Adrenal gland (tissue), 12 donors: Measurements from ENCODE around the gene TUB. TPM values are rescaled to one million over a fixed set of nuclear protein-coding genes. Genes with fewer than 3 reads are reported as not detected.

Source experiments
- DNase-seq, 7 donors: peaks; one replicate each; pipeline ENCODE4 v3.0.0-alpha.2; 2019 to 2020
- H3K27ac ChIP-seq, 5 donors: fragments of 200-600 bp; sonication (generic) in 4 of 5; 1 replicate in 3 of 5; 2 replicates in 2 of 5; pipeline versions ENCODE4 v1.5.1 to v1.8.0; 2016 to 2020; ENCODE audit warnings: mild to moderate bottlenecking in 1 of 5
- H3K27me3 ChIP-seq: fragments of 200-600 bp; 2 replicates; pipeline ENCODE4 v1.8.0; 2021
- H3K36me3 ChIP-seq, 2 donors: fragments of 200-600 bp; replicated peaks in 1 of 2; 1 replicate in 1 of 2; 2 replicates in 1 of 2; pipeline versions ENCODE4 v1.5.1 to v1.8.0; 2018 to 2022
- H3K4me1 ChIP-seq, 2 donors: fragments of 200-600 bp; replicated peaks in 1 of 2; 1 replicate in 1 of 2; 2 replicates in 1 of 2; pipeline versions ENCODE4 v1.5.1 to v1.8.0; 2018 to 2021
- H3K4me3 ChIP-seq, 4 donors: fragments of 200-600 bp; sonication (generic) in 3 of 4; one replicate each; pipeline ENCODE4 v1.5.1; 2016 to 2018
- H3K9me3 ChIP-seq, 3 donors: fragments of 200-600 bp; sonication (generic) in 1 of 3; replicated peaks in 1 of 3; 1 replicate in 2 of 3; 2 replicates in 1 of 3; pipeline versions ENCODE4 v1.5.1 to v1.8.0; 2016 to 2021
- POLR2A ChIP-seq, 2 donors: fragments of 450-650 bp; IDR thresholded peaks; one replicate each; pipeline ENCODE4 v1.6.1; 2017; ENCODE audit warnings: antibody characterized with exemption in 2 of 2, mild to moderate bottlenecking in 2 of 2, moderate library complexity in 1 of 2
- WGBS, 4 donors: extraction: QIAGEN DNeasy Blood & Tissue Kit in 2 of 4; methylation state at CpG; one replicate each; pipeline versions ENCODE4 v1.1.5 to v1.1.7; 2013 to 2017; 5-methylcytosine and 5-hydroxymethylcytosine counted together
- intact Hi-C, 2 donors: fragments of 100-400 bp; cut with DNase I; formaldehyde crosslinking; loops; one replicate each; pipeline versions ENCODE4 v1.14.1 to v1.15.0; 2022 to 2023
- polyA plus RNA-seq, 3 donors: library from polyadenylated mRNA; stranded (reverse); fragments of 200-250 nt in 2 of 3; fragments of 350-450 nt in 1 of 3; fragmentation: Illumina TruSeq in 1 of 3; extraction: RNeasy Lipid Tissue Mini Kit (QIAGEN cat#74804) in 1 of 3; gene quantifications; one replicate each; pipeline ENCODE4 v1.2.3, GENCODE V29; 2013 to 2014
- total RNA-seq, 9 donors: library from RNA; depleted of rRNA in 4 of 9; stranded (reverse); fragments of >200 nt in 4 of 9; fragments of 120-200 nt in 1 of 9; fragmentation: NEBNext Ultra II Directional in 1 of 9; extraction: Animal tissue kit (Norgen Biotek cat#: 25700) in 1 of 9; gene quantifications; one replicate each; pipeline versions ENCODE4 v1.1.0 to v1.2.4, GENCODE V29; 2013 to 2023
- TF ChIP-seq, protein P1 (sequence below), 6 experiments: fragments of 450-650 bp in 4 of 6; fragments of 200-600 bp in 2 of 6; sonication (generic) in 1 of 6; IDR thresholded peaks; 1 replicate in 5 of 6; 2 replicates in 1 of 6; pipeline versions ENCODE4 v1.5.1 to v1.8.0; 2016 to 2021; ENCODE audit warnings: antibody characterized with exemption in 6 of 6, mild to moderate bottlenecking in 2 of 6, moderate library complexity in 1 of 6
- donor health status: healthy with polysubstance abuse.
- donor health status: Bipolar disorder and iron deficiency.
- donor health status: DM: yes; HTN: yes; CAD: no.
- donor health status: DM: no; HTN: no; CAD: no.
- donor health status: DM: no; HTN: no; CAD: no.
- donor health status: DM: yes; HTN: yes; CAD: no.

TUB gene
- total and polyA plus RNA-seq, 12 donors: 2.8 to 26.8 (median 12.0) TPM

DNA sequence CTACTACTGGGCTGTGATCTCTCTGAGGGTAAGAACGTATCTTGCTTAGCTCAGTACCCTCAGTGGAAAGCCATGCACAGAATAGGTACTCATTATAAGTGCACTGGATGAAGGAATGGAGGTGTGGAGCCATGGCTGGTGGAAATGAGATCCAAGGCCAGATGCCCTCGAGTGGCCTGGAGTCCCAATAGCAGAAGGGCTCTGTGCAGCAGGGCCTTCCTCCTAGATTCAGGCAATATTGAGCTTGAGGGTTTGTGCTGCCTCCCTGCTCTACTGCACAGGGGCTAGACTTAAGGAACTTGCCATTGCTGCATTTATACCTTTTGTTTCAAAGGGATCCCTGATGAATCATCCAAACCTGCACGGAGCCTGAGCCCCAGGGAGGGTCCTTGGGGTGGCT lies 33.6 kb upstream of the TUB start:
- DNase-seq: peak in 2 of 7 donors; percentile 4 to 5
- H3K9me3 ChIP-seq: no peaks in the 10 kb centered on the region

DNA sequence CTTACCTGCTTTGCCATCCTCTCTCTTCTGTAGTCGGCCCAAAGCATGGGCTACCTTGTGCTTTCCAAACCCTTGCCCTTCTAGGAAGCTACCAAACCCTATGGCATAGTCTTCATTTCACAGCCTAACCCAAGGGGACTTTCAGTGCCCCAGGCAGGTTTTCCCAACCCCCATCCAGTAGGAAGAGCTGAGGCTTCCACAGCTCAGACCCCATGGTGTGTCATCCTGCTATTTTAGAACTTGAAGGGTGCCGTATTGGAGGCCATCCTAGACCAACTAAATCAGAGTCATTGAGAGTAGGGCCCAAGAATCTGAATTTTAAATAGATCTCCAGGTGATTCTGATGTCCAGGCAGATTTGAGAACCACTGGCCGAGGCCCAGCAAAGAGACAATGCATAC lies 31.9 kb upstream of the TUB start:
- TF ChIP-seq, protein P1, sequence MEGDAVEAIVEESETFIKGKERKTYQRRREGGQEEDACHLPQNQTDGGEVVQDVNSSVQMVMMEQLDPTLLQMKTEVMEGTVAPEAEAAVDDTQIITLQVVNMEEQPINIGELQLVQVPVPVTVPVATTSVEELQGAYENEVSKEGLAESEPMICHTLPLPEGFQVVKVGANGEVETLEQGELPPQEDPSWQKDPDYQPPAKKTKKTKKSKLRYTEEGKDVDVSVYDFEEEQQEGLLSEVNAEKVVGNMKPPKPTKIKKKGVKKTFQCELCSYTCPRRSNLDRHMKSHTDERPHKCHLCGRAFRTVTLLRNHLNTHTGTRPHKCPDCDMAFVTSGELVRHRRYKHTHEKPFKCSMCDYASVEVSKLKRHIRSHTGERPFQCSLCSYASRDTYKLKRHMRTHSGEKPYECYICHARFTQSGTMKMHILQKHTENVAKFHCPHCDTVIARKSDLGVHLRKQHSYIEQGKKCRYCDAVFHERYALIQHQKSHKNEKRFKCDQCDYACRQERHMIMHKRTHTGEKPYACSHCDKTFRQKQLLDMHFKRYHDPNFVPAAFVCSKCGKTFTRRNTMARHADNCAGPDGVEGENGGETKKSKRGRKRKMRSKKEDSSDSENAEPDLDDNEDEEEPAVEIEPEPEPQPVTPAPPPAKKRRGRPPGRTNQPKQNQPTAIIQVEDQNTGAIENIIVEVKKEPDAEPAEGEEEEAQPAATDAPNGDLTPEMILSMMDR (IDR thresholded peaks at IDR 0.05): no peak
- no peak for TF ChIP-seq POLR2A (IDR thresholded peaks at IDR 0.05)
- H3K9me3 ChIP-seq: no peaks in the 10 kb centered on the region
- no peaks in the 10 kb centered on the region for H3K27me3 ChIP-seq
- WGBS, 4 donors: 84 to 88% (median 87%) methylated on average over 3 of the region's 3 CpGs
- DNase-seq: peak in 1 of 7 donors; percentile 6
- H3K4me3 ChIP-seq: no peak overlapping the region
- intact Hi-C loops: no loop called here
- no peaks in the 10 kb centered on the region for H3K4me1 ChIP-seq
- H3K27ac ChIP-seq: no peak overlapping the region
- H3K36me3 ChIP-seq: no peaks in the 10 kb centered on the region

More for the DNA sequence above, 33.6 kb upstream of the TUB start:
- no peaks in the 10 kb centered on the region for H3K27me3 ChIP-seq
- H3K27ac ChIP-seq: no peak overlapping the region
- intact Hi-C loops: no loop called here
- no peaks in the 10 kb centered on the region for H3K4me1 ChIP-seq
- no peaks in the 10 kb centered on the region for H3K36me3 ChIP-seq
- 57 to 67% (median 63%) methylated on average over 1 to 3 of the region's 3 CpGs for WGBS, 4 donors
- H3K4me3 ChIP-seq: no peak overlapping the region
- TF ChIP-seq, protein P1 (IDR thresholded peaks at IDR 0.05): no peak
- TF ChIP-seq POLR2A (IDR thresholded peaks at IDR 0.05): no peak

DNA sequence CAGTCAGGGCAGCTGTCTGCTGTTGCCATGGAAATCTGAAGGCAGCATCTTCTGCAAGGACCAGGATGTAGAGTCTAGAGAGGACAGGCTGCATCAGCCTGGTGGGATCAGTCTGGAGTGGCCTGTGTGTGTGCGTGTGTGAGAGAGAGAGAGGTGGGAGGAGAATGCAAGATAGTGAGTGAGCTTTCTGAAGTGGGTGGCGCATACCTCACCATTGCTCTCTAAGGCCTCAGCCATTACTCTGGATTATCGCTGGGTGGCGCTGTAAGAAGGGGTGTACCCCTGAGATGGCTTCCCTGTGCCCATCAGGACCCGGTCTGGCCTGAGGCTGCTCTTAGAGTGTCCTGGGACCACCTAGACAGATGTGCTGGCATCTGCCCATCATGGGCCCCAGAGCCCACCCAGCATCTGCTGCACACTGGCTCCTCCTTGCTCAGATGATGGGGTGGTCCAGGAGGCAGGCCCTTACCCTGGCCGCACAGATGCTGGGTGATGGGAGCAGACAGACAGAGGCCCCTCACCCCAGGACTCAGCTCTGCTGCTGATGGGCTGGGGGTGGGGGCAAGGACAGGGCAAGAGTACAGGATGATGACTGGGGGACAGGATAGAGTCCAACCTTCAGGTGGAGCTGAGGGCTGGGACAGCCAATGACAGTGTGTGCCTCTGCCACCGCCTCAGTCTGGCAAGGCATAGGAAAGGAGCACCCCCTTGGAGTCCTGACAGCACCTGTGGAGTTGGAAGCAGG lies 25.7 kb upstream of the TUB start:
- no peak overlapping the region for H3K27ac ChIP-seq
- H3K9me3 ChIP-seq: no peaks in the 10 kb centered on the region

DNA sequence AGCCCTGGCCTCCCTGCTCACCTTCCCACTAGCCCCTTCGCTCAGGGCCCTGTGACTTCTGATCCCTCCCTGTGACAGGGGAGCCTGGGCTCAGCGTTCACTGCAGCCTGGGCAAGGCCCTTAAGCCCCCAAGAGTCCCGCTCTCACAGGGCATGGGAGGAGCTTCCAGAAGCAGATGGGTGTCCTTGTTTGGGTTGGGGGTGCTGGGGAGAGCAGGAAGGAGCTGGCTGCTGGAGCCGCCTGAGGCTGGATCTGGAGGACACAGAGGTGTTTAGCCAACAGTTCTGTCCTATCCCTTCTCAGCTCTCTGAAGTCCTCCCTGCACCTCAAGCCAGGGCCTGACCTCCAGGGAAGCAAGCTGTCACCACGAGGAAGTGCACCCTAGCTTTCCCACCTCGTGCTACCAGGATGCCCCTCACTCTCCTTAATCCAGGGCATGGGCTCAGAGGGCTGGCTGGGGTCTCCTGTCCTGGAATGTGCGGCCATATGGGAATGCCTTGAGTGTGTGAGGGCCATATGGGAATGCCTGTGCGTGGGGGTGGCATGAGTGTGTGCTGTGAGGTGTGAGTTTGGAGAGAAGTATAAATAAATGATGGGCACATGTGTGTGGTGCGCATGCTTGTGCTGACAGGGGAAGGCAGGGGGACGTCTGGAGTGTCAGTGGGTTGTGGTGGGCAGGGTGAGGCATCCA lies 25.0 kb upstream of the TUB start:
- TF ChIP-seq, protein P1 (IDR thresholded peaks at IDR 0.05): no peak
- TF ChIP-seq POLR2A (IDR thresholded peaks at IDR 0.05): no peak
- 87 to 90% (median 89%) methylated on average over 7 to 10 of the region's 10 CpGs for WGBS, 4 donors
- H3K9me3 ChIP-seq: no peaks in the 10 kb centered on the region
- no peaks in the 10 kb centered on the region for H3K27me3 ChIP-seq
- H3K4me3 ChIP-seq: no peak overlapping the region
- peak in 2 of 7 donors; percentile 14 to 43 for DNase-seq
- intact Hi-C loops: no loop called here
- no peaks in the 10 kb centered on the region for H3K36me3 ChIP-seq
- H3K27ac ChIP-seq: no peak overlapping the region
- peaks cover 4 to 22% of the 10 kb centered on the region in 2 donors for H3K4me1 ChIP-seq

More for the DNA sequence above, 25.7 kb upstream of the TUB start:
- peaks cover 4 to 21% of the 10 kb centered on the region in 2 donors for H3K4me1 ChIP-seq
- TF ChIP-seq, protein P1 (IDR thresholded peaks at IDR 0.05): no peak
- no peak for TF ChIP-seq POLR2A (IDR thresholded peaks at IDR 0.05)
- no peak overlapping the region for H3K4me3 ChIP-seq
- DNase-seq: peak in 1 of 7 donors; percentile 16
- WGBS, 4 donors: 60 to 76% (median 68%) methylated on average over 6 to 7 of the region's 7 CpGs
- intact Hi-C loops: no loop called here
- no peaks in the 10 kb centered on the region for H3K27me3 ChIP-seq
- H3K36me3 ChIP-seq: no peaks in the 10 kb centered on the region
